Gastroesophageal sphincter (tissue), 3 donors: ENCODE results near the gene ZPBP2.

ENCODE experiments used
- CTCF ChIP-seq, 4 experiments: fragments of 200-600 bp in 2 of 4; fragments of 450-650 bp in 2 of 4; sonication (generic) in 1 of 4; IDR thresholded peaks; one replicate each; pipeline ENCODE4 v1.5.1; 2017 to 2019; ENCODE audit warnings: antibody characterized with exemption in 4 of 4, mild to moderate bottlenecking in 2 of 4, moderate library complexity in 2 of 4
- EP300 ChIP-seq: sonication (generic); formaldehyde crosslinking; IDR thresholded peaks from one replicate; pipeline ENCODE4 v1.6.1; 2017; ENCODE audit warnings: antibody characterized with exemption, mild to moderate bottlenecking
- POLR2A ChIP-seq, 2 donors: fragments of 450-650 bp; IDR thresholded peaks; one replicate each; pipeline ENCODE4 v1.6.1; 2017; ENCODE audit warnings: antibody characterized with exemption in 2 of 2, mild to moderate bottlenecking in 2 of 2, moderate library complexity in 1 of 2
- POLR2AphosphoS5 ChIP-seq: sonication (generic); formaldehyde crosslinking; IDR thresholded peaks from one replicate; pipeline ENCODE4 v1.6.1; 2017; ENCODE audit warnings: antibody characterized with exemption

- TF ChIP-seq POLR2A (IDR thresholded peaks at IDR 0.05) = no peak
- no peak for TF ChIP-seq CTCF (IDR thresholded peaks at IDR 0.05)
- TF ChIP-seq POLR2AphosphoS5 = no peak
- no peak for TF ChIP-seq EP300
Observed at GRCh38 chr17:39838784-39839183, 29.2 kb upstream of the ZPBP2 start.
